OCI-M2 (cell line): ENCODE measurements around the gene WDFY2.
"Not testable (repeated sequence)": the region's sequence is repeated elsewhere in the genome, so short reads cannot be mapped to it uniquely, and the experiment has no call there.

ENCODE experiments used
- DNase-seq: peaks from one replicate; lab custom pipeline; 2025; ENCODE audit not compliant: unreplicated experiment; lab: John Stamatoyannopoulos, UW

The WDFY2 gene

DNA sequence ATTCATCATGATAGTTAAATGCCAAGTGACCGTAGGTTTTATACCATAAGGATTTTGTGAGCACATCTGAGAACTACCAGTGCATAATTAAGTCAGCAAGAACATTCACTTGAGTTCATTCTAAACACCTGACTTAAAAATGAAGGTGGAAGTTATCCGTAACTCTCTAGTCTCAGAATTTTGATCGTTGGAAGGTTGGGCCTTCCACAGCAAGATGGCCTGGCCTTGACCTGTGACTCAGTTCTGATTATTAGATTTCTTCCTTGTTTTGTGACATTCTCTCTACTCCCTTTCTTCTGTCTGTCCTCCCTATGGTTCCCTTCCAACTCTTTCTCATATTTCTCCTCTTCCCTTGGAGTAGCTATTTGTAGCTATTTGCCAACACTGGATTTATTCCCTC is 20.0 kb upstream of the WDFY2 start:
- no peak for DNase-seq

DNA sequence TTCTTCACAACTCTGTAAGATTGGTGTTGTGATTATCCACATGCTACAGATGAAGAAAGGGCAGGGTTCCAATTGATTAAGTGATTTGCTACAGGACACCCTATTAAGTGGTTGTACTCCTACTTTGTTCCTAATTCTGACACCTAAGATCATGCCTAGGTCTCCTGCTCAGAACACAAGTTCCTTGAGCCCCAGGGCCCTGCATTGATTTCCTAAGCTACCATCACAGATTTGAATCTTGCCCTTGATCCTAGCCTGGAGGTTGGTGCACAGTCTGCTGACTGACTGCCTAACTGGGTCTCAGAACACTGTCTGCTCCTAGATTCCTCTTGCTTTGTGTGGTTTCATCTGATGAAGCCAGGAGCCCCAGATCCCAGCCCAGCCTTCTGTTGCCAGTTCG is 19.6 kb upstream of the WDFY2 start:
- no peak for DNase-seq

DNA sequence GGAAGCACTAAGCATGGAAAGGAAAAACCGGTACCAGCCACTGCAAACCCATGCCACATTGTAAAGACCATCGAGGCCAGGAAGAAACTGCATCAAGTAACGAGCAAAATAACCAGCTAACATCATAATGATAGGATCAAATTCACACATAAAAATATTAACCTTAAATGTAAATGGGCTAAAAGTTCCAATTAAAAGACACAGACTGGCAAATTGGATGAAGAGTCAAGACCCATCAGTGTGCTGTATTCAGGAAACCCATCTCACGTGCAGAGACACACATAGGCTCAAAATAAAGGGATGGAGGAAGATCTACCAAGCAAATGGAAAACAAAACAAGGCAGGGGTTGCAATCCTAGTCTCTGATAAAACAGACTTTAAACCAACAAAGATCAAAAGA is 15.3 kb upstream of the WDFY2 start:
- DNase-seq, result not testable (repeated sequence)

DNA sequence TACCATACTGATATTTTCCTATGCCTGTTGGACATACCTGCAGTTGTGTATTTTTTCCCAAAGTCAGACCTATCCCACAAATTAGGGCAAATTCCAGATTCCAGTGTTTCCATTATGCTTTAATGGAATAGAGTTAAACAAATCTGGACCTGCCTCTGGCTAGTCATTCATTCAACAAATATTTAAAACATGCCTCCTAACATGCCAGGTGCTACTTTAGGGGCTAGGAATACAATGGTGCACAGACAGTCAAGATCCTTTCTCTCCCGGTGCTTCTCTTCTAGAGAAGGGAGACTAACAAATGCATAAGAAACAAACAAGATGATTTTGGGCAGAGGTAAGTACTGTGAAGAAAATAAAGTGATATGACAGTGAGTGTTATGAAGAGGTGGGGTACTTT is 7.5 kb upstream of the WDFY2 start:
- no peak for DNase-seq

DNA sequence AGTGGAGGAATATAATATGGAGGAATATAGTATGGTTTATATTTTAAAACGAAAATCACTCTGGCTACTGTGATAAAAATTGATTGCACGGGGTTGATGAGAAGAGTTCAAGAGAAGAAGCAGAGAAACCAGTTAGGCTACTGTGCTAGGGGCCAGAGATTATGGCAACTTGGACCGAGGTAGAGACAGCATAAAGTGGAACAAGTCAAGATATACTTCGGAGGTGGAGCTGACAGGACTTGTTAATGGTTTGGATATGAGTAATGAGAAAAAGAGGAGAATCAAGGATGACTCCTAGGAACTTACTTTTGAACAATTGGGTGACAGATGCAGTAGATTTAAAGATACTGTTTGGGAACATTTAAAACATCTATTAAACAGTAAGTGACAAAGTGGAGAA is 6.6 kb upstream of the WDFY2 start:
- DNase-seq, result no peak

DNA sequence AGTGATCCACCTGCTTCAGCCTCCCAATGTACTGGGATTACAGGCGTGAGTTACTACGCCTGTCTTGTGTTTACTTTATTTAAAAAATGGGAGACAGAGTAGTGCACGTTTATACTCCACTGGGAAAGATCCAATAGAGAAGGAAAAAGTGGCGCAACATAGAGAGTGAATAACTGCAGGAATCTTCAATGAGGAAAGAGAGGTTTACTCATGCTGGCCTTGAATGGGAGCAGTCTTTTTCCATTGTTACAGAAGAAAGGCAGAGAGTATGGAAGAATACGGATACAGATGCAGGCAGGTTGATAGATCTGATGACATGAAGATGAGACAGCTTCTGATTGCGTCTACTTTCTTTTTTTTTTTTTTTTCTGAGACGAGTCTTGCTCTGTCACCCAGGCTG is 4.6 kb upstream of the WDFY2 start:
- no peak for DNase-seq

DNA sequence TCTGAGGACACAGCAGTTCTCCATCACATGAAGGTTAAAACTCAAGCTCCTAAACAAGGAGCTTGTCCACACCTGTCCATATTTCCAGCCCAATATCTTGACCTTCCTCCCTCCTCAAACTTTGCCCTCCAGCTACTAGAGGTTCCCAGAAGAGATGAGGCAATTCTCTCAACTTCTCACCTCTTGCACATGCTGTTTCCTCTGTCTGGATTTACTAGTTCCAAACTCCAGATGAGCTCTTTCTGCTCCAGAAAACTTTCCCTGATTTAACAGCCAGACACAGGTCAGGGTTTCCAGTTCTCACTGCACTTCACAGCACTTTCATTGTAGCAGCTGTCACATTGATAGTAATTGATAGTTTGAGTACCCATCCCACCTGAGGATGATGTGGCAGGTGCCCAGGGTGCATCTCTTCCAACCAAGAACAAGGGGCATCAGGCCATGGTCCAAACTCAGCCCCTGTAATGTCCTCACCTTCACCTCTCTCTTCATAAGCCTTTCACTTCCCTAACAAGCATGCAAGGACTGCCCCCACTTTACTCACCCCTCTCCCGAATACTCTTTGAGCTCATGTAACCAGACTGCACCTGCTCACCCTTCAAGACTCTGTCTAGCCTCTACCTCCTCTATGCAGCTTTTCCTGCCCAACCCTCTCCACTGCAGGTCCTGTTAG is 3.0 kb upstream of the WDFY2 start:
- DNase-seq, result no peak

DNA sequence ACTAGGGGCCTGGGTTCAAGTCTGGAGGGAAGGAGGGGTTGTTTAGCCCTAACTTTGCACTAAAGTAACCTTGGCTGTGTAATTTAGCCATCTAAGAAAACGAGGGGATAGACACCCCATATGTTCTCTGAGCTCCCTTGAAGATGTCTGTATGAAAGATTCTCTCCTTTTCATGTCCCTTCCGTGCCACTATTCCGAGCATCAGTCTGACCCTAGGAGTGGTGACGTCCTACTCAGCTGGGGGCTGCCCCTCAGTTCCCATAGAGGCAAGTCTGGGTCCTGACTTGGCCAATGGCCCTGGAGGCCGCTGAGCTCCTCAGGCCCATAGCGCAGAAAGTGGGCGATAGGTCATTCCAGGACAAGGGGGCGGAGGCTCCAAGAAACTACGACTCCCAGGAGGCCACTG is 790 bp upstream of the WDFY2 start:
- no peak for DNase-seq

DNA sequence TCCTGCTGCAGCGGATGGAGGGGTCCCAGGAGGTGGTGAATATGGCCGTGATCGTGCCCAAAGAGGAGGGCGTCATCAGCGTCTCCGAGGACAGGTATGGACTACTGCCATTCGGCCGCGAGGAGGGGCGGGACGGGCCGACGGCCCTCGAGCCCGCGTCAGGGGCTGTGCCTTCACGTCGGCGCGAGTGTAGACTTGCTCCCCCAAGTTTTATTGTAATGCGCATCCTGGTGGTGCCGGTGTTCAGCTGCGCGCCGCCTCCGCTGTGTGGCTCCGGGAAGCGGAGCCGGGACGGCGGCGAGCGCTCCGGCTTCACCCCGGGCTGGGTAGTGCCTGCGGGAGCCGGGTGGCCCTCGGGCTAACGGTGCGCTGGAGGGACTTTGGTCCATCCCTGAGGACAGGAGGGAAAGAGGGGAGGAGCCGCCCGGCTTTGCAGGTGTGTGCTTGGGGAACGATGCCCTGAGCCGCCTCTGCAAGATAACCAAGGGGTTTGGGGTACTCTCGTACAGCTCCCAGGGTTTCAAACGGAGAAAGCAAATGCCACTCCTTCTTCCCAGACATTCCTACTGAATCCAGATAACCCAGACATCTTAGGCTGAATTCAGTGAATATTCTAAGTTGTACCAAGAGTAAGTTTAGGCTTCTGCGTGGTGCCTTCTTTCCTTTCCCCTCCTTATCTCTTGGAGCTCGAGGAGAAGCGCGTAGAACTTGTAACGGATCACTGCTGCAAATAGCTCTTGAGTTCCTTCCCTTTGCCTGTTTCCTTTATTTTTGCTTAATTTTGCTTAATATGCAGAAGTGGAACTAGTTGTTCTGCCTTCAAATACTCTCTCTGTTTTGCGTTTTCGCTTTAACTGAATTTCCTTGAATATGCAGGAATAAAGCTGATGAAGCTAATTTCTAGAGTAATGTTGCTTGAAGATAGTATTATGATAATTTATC is 740 bp downstream of the WDFY2 start:
- DNase-seq, result no peak

DNA sequence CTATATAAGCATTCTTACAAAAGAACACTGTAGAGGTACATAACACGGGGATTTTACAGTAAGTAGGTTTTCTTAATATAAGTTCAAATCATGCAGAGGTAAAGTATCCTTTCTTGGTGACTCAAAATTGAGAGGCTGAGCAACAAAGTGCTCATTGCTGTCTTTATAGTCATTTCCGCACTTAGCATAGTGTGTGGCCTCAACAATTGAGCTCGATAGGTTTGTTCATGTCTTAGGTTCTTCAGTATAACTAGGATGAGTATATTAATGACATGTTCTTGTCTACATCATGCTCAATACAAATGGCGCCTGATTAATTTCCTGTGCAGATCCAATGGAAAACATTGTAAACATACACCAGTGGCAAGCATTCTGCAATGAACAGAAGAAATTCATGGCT is 1.4 kb downstream of the WDFY2 start:
- DNase-seq, result no peak

DNA sequence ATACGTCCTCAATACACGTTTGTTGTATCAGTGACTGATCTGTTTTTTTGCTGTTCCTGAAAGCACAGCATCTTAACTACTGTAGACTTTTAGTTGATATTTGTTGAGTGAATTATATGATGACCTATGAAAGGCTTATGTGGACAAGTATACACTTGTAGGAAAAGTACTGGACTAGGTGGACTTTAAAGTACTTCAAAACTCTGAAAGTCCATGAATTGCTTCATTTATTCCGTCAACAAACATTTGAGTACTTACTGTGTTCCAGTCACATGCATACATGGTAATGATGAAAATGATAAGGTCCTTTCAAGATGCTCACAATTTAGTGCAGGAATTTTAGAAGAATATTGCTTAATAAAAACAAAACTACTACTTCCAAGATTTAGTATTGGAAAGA is 3.1 kb downstream of the WDFY2 start:
- DNase-seq, result no peak

DNA sequence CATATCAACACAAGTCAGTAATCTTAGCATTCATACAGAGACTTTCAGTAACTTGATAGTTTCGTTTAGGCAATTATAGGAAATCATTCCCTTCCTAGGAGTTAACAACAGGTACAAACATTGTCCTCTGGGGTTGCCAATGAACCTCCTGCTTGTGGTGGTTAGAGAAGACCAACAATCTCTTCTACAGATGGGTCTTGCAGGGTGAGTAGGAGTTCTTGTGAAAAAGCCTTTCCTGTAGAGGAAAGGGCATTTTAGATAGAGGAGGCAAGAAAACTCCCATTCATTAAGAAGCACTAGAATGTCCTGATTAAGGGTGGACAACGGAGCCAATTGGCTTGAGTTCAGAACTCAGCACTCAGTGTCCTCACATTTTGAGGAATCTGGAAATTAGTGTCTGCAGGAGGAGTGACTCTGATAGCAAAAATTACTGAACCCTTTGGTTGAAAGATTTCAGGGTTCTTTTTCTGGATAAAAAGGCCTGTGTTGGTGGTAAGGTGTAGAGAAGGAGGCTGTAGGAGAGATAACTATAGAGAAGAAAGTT is 4.2 kb downstream of the WDFY2 start:
- no peak for DNase-seq

DNA sequence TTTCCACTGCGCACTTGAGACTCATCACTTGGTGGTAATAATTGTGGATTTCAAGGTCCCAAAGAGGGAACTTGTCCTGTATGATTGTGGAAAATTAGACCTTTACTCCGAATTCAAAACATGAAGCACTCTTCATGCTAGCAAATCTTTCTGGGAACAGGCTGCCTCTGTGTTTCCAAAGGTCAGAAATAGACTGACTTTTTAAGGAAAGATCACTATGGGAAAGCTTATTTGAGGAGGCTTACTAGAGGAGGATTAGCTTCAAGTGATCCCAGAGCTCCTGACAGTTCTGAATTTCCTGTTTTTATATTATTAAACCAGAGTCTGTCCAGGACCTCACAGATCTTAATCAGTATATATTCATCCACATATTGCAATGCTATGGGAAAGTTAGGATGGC is 5.5 kb downstream of the WDFY2 start:
- no peak for DNase-seq

DNA sequence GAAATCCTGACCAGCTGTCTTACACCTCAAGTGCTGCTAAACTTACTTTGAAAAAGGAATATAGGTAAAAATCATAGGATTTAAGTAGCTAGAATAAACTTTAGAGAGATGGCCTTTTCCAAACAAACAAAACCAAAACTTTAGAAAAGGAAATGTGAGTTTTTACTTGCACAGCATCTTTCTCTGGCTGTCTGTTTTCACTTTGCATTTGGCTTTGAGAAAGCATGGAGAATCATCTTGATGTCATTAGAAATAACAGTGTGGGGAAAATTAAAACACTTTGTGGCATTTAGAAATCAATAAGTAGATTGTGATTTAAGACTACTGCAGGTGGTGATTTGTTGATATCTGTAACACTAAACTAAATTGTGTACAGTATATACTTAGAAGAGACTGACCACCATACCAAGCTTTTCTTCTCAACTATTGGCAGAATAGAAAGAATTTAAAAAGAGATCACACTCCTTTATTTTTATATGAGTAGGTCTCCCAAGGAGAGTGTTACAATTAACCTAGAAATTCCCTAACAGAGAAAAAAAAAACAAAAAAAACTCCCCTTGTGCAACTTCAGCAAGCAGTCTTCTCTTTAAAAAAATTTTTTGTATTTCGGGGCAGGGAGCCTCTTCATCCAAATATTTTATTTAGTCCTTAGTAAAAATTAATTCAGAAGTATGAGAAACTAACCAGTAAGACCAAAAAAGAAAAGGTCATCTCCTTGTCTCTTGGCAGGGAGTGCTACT is 6.1 kb downstream of the WDFY2 start:
- no peak for DNase-seq

DNA sequence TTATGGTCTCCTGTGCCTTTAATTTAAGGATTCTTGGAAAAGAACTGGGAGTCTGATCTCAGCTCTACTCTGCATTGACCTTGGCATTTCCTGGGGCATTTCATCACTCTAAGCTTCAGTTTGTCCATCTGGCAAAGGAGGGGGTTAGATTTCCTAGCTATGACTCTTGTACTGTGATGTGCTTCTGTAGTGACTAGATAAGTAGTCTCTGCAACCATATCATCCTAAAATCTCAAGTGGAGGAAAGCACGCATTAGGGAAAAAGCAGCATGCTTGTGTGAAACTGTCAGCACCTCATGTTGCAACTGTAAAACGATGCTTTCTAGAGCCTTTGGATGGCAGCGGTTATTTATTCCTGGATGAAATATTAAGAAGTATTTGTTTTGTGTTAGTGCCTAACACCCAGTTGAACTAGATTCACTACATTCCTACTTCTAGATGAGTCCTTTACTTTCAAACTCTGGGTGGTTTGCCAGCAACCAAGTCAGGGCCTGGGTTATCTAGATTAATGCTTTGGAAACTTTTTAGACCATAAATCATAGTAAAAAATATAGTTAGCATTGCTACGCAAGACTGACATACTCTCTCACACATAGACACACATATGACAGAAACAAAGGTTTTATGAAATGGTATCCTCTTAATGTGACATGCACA is 6.8 kb downstream of the WDFY2 start:
- DNase-seq, result peak; percentile 41

DNA sequence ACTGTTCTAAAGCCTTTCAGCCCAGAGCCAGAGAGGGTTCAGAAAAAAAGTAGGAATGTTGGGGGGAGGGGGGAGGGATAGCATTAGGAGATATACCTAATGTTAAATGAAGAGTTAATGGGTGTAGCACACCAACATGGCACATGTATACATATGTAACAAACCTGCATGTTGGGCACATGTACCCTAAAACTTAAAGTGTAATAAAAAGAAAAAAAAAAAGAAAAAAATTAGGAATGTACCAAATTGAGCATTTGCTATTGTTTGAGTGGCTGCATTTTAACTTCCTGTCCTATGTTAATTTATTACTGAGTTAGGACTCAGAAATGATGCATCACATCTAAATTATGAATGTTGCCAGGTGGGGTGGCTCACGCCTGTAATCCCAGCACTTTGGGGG is 7.7 kb downstream of the WDFY2 start:
- not testable (repeated sequence) for DNase-seq

DNA sequence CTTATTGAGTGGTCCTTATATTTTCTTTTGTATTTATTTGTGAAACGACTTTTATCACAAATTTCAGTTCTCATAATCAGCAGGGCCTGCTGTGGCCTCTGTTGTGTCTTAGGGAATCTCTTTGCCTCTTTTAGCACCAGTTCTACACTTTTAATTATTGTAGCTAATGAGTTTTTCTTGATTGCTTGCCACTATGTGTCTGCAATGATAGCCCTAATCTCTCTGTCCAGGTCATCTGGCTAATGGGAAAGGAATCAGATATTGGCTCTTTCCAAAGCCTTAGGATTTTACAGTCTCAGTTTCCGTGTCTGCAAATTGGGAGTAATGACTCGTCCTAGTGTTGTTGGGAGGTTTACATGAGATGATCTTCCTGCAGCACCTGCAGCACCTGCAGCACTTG is 10.2 kb downstream of the WDFY2 start:
- DNase-seq, result no peak

DNA sequence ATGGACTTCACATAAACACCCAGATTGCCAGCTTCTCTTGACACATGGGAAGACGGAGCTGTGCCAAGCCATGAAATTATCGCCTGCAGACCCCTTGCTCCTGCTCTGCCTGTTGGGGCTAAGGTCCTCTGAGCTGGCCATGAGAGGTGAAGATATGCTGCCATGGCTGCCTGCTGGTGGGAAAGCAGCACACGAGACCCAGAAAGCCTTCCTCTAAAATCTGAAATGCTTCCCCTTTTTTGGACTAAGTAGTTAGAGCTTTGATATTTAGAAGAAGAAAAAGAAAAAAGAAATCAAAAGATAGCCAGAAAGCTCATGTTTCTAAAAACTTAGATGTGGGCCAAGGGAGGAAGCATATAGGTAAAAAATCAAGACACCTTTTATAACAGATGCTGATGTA is 11.2 kb downstream of the WDFY2 start:
- no peak for DNase-seq

DNA sequence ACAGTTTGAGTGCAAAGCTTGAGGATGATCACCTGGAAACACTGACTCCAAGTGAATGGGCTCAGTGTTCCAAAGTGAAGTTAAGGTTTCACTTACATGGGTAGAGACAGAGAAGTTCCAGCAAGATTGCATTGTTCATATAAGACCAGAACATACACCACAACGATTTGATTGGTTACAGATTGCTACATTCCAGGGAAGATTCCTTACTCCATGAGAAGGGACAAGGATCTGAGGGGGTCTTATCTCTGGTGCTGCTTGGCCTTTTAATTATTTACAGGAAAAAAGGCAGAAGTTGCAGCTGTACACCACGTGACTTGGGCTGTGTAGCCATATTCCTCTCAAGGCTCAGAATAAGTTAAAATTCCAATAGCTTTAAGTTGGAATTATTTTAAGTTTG is 12.3 kb downstream of the WDFY2 start:
- DNase-seq, result no peak

DNA sequence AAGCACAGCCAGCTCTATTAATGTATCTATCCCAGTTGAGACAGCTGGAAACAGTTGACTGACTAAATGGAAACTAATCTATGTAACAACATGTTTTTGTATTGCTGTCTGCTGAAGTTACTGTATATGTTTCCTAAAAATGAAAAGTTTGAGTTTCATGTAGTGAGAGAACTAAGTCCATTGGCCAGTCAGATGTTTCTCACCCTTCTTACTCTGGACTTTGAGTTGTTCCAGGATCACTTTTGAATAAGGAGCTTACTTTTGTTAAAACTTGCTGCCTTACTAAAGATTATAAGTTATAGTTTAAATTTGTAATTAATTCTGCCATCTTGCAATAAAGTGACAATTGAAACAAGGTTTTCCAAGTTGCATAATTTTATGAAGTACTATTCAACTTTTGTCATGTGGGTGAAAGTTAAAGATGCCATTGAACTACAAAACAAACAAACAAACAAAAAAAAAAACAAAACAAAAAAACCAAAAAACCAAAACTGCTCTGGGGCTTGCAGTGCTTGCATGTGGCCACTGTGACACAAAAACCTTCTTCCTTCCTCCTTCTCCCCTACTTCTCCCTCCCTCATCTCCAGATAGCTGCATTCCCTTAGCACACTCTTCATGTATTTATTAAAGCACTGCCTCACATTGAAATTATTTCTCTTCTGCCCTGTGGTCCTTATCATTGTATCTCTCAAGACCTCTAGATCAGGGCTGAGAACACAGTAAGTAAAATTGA is 15.3 kb downstream of the WDFY2 start:
- no peak for DNase-seq
